COLO668 (cell line): ENCODE measurements around the gene FOXO3B.
"Not testable (repeated sequence)": the region's sequence is repeated elsewhere in the genome, so short reads cannot be mapped to it uniquely, and the experiment has no call there.

Source experiments
- DNase-seq: peaks from one replicate; lab custom pipeline; 2025; ENCODE audit not compliant: unreplicated experiment; lab: John Stamatoyannopoulos, UW

FOXO3B gene

DNA sequence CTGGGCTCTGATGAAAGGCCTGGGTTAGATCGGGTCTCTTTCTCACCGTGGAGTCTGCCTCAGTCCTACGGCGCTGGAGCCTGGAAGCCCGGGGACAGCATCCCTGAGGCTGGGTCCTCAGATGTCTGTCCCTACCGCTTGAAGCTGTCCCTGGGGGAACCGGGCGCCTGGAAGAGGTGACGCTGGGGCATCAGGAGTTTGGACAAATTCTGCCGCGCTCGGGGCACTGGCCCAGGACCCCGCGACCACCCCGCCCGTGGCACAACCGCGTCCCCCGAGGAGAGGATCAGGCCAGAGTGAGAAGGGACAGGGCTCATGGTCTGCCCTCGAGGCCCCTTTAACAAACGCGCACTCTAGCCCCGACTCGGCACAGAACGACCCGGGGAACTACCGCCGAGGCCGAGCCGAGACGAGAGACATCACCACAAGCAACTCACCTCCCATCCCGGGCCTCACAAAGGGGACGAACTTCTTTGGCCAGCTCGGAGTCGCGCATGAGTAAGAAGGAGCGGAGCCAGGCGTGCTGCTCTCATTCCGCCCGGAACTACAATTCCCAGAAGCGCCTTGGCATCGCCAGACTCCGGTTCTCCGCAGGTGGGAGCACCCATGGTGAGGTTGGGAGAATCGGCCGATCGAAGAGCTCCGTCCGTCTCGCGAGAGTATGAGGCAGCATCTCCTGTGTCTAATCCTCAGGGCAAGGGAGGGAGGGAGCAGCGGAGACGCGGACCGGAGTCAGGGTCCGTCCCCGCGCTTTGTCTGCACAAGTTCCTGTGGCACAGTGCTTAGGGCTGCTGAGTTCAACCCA, at the start of gene FOXO3B:
Gene FOXO3B (minus strand): TSS at position 548 of the 805 bp plus-strand sequence. CDS start 663 bp downstream, outside the sequence.
- DNase-seq = peak; percentile 88

DNA sequence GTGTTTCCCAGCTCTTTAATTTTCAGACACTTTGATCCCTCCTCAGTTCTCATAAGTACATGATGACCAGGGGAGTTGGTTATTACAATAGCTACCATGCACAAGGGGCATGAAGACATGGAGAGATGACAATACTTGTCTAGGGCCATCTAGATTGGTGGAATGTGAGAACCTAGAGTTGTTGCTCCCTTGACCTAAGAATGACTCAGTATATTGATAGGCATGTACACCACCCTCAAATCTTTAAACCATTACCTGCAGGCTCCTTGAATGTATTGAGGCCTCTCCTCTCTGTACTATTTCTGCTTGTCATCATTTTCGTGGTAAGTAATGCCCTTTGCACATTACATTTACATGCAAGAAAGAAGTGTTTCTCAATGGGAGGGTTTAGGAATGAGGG, 41.4 kb upstream of the FOXO3B start:
- DNase-seq = not testable (repeated sequence)

DNA sequence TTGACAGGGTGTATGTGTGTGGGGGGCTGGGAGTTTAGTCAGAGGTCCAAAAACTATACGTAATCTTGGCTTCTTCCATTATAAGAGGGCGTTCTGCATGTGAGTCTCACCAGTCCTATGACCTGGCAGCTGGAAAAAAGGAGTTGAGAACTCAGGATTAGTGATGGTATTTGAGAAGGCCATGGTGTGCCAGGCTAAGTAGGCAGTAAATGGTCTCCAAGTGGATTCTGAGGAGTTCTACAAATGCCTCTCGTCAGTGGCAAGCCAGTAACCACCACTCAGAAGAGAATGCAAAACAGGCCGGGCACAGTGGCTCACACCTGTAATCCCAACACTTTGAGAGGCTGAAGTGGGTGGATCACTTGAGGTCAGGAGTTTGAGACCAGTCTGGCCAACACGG, 40.5 kb upstream of the FOXO3B start:
- DNase-seq = not testable (repeated sequence)

DNA sequence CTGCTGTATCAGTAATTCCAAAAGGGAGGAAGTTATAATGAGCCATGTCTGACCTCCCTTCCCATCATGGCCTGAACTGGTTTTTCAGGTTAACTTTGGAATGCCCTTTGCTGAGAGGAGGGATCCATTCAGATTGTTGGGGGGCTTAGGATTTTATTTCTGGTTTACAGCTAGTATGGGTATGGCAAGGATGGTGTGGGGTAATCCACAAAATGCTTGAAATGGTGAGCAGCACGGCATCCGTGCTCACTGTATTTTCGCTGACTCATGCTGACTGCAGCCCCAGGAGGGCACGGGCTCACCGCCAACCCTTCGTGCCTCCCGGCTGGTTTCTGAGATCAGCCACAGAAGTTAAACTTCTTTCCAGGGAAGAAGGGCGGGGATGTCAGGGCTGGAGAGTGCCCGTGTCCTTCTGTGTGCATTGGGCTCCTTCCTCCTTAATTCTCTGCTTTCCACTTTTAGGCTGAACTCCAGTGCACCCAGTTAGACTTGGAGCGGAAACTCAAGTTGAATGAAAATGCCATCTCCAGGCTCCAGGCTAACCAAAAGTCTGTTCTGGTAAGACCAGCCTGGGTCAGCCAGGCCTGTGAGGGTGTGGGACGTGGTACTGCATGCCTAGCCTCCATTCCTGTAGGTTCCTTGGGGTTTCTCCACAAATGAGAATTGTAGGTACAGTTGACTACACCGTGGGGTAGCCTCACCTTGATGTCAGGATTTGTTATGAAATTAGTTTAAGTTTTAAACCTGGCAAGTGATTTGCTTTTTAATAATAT, 39.8 kb upstream of the FOXO3B start:
- not testable (repeated sequence) for DNase-seq

DNA sequence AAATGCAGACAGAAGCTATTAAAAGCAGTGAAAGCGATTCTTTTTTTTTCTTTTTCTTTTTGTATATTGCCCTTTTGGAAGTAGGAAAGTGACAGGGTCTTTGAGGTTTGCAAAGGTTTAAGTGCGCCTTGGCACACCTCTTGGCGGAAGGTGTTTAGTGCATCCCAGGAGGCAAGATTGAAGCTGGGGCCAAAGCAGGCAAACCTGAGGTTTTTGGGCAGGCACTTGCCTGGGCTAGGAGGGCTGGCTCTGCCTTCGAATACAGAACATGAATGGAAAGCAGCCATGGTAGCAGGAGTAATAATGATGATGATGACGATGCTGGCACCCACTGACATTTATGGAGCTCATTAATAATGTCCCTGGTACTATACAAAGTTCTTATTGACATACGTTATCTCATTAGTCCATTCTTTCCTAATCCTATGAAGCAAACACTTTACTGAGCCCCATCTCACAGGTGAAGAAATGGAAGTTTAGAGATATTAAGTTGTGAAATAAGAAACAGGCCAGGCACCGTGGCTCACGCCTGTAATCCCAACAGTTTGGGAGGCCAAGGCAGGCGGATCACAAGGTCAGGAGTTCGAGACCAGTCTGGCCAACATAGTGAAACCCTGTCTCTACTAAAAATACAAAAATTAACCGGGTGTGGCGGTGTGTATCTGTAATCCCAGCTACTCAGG, 37.5 kb upstream of the FOXO3B start:
- DNase-seq = not testable (repeated sequence)

DNA sequence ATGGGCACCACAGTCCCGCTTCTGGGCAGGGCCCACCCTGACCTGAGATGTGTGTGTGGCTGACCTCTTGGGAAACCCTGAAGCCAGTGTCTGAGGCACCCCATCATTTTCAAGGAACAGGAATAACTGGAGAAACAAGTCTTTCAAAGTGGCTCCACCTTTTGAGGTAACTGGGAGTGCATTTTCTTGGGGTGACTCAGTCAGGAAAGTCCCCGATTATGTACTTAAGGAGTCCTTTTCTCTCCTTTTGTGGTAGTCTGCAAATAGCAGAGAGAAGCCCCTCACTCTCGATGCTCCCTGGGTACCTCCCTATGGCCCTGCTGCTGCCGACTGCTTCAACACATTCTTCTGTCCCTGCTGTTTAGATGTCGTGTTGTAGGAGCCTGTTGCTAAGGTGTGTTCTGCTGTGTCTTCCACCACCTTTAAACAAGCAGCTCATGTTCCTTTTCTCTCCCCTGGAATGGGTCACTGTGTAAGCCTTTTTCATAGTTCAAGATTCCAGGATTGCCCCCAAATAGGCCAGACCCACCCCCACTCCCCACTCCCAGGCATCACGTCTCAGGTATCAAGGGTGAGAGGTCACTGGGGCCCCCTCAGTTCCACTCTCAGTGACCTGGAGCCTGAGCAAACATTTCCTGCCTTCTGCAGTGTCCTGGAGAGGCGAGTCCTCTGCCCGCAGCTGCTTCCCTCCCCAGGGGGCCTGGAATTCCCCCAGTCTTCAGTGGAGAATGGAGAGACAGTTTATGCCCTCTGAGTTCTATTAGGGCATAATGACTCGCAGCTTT, 36.7 kb upstream of the FOXO3B start:
- DNase-seq = peak; percentile 60

DNA sequence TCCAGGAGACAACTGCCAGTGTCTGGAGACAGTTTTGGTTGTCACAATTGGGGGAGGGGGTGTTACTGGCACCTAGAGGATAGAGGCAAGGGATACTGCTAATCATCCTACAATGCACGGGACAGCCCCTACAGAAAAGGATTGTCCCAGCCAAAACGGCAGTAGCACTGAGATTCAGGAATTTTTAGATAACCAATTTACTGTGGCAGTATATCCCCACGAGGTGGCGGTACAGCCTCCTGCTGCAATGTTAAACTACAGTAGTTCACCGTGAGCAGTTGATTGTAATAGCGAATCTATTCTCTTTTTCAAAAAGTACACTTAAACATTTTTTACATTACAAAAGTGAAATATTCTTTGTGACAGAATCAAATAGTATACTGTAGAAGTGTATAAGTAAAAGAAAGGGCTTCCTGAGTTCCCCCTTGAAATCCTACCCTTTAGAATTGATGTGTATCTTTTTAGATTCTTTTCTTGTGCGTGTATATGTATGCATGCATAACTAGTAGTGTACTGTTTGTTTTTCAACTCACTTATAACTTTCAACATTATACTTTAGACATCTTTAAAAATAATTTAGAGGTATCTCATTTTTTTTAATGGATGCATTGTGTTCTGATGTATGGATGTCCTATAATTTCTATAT, 30.4 kb upstream of the FOXO3B start:
- peak; percentile 40 for DNase-seq

DNA sequence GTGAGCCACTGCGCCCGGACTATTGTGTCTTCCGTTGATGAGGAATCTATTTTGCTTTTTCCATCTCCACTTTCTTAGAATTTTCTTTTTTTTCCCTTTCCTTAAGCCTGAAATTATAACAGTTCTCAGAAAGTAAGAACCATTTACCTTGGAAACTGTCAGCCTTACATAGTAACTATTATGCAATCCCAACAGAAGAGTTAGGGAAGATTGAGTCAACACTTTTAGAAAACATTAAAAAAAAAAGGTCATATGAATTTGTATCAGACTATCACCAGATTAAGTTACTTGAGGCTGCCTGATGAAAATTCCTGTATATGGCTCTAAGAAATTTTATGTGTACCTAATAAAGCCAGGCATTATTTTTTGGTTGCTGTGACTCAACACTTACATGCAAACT, 26.1 kb upstream of the FOXO3B start:
- DNase-seq = not testable (repeated sequence)

DNA sequence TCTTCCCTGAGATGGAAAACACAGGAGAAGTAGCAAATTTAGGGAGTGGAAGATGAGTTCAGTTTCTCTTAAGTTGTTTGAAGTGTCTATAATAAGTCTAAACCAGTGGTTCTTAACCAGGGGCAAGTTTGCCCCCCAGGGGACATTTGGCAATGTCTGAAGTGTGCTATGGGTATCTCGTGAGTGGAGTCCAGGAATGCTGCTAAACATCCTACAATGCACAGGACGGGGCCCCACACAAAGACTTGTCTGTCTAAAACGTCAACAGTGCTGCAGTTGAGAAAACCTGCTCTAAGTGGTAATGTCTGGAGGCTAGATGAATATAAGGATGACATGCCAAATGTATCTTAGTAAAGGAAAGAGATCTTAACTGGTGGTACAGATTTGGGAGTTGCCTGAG, 23.8 kb upstream of the FOXO3B start:
- DNase-seq = not testable (repeated sequence)

DNA sequence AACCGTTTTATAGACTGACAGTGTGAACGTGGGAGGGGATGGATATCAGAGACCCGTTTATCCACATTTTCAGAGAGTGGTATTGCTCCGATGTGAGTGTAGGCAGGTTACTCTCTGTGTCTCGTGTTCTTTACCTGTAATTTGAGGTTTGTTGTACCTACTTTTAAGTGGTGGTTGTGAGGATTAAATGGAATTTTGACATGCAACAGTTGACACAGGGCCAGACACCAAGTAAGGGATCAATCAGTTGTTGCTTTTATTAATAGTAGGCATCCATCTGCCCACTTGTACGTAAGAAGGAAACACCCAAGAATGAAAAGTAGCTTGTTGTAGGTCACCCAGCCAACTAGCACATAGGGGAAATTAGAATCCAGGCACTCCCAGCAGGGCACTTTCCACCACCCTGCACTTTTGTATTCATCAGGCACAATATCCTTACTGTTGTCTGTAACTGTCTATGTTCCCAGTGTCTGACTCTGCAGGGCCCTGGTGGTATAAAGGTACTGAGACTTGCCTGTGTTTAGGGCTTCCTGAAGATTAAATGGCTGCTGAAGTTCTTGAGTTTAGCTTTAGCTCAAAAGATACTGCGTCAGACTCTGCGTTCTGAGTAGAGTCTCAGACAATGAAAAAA, 16.5 kb upstream of the FOXO3B start:
- not testable (repeated sequence) for DNase-seq

DNA sequence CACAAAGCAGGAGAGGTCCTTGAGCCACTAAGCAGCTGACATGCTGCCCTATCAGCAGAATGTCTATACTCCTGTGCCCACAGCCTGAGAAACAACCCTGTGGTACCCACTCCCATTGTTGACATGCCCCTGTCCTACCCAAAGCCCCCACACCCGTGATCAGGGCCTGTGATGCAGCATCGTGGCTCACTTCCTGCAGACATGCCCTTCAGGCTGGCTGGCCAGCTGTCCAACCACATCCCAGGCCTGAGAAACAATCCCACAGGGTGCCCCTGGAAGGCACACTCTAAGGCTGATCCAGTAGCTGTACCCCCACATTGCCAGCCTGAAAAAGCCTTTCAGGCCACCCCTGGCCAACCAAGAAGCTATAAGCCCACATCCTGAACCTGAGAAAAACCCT, 13.0 kb upstream of the FOXO3B start:
- not testable (repeated sequence) for DNase-seq

DNA sequence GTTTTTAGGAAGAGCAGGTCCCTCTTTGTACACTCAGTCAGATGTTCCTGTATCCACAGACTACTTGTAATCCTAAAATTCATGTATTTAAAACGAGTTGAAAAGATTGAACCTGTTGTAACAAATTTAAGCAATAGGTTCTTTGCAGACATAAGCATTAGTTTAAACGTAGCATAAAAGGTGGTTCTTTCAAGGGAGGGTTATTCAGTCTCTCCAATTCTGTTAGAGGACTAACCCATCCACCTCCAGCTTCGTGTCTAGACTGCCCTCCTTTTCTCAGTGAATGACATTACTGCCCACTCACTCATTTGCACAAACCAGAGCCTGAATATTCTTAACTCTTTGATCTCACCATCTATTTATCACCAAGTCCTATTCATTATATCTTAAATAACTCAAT, 554 bp upstream of the FOXO3B start:
- not testable (repeated sequence) for DNase-seq

DNA sequence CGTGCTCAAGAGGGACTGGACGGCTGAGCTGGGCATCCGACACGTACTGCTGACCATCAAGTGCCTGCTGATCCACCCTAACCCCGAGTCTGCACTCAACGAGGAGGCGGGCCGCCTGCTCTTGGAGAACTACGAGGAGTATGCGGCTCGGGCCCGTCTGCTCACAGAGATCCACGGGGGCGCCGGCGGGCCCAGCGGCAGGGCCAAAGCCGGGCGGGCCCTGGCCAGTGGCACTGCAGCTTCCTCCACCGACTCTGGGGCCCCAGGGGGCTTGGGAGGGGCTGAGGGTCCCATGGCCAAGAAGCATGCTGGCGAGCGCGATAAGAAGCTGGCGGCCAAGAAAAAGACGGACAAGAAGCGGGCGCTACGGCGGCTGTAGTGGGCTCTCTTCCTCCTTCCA, 4.7 kb downstream of the FOXO3B start:
- not testable (repeated sequence) for DNase-seq

DNA sequence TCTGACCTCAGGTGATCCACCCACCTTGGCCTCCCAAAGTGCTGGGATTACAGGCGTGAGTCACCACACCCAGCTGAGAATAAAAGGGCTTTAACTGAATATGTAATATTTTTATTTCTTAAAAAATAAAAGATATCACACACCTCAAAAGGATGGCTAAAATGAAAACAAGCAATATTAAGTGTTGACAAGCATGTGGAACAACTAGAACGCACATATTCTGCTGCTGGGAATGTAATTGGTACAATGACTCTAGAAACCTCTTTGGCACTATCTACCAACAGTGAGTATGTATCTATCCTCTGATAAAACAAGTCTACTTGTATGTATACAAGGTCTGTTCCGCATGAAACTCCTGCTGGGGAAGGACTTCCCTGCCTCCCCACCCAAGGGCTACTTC, 5.2 kb downstream of the FOXO3B start:
- not testable (repeated sequence) for DNase-seq

DNA sequence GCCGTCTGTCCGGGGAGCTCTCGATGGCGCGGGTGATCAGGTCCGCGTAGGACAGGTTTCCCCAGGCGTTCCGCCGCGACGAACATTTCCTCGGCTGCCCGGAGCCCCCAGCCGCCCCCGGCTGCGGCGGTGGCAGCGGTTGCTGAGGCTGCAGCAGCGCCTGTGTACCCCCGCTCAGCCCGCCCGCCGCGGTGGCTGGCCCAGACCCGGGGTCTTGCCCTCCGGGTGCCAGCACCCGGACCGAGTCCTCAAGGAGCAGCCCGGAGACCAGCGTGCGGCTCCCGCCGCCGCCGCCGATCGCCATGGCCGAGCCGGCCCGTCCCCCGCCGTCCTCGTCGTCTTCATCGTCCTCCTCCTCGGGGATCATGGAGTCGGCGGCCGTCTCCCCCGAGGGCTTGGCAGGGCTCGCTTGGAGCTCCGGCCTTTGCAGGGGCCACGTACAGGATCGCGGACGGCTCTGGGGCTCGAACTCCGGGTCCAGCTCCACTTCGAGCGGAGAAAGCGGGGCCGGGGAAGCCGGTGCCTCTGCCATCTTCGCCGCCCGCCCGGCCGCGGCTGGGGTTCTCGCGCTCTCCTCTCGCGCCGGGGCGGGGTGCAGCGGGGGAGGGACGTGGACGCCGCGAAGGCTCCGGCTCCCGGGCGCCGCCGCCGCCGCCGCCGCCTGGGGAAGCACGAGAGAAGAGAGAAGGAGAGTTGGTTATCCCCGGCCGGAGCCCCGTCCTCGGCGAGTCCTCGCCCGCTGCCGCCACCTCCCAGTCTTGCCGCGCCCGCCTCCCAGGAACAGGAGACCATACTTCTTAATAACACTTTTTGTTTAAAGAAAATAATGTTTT, 9.5 kb downstream of the FOXO3B start:
- not testable (repeated sequence) for DNase-seq

DNA sequence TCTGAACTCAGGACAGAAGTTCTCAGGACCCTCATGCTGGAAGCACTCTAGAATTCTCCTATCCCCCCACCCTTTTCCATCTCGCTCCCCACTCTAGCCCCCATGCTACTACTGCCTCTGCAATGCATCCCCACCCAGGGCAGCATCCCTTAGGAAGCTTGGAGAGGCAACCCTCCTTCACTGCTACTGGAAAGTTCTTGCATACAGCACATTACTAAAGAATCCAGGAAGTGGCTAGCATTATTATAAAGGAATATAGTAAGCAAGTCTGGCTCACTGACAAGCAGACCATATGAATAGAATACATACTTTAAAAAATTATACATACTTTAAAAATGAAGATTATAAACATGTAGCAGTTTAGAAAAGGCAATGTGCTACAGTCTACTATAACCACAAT, 13.5 kb downstream of the FOXO3B start:
- not testable (repeated sequence) for DNase-seq

DNA sequence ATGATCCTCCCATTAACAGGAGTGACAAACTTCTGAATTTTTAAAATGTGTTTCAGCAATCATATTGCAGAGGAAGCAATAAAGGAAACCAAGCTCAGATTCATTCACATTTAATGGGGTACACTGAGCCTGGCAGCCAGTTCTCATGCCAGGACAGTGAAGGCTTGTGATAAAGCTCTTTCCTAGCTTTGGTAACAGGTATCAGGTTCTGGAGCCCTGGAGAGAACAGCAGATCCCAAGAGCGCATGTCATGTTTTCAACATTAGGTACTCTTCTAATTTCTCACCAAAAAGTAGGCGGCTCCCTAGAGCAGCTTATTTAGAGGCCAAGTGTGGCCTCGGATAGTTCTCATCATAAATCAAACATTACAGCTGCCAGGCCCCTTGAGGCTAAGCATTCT, 14.6 kb downstream of the FOXO3B start:
- not testable (repeated sequence) for DNase-seq

DNA sequence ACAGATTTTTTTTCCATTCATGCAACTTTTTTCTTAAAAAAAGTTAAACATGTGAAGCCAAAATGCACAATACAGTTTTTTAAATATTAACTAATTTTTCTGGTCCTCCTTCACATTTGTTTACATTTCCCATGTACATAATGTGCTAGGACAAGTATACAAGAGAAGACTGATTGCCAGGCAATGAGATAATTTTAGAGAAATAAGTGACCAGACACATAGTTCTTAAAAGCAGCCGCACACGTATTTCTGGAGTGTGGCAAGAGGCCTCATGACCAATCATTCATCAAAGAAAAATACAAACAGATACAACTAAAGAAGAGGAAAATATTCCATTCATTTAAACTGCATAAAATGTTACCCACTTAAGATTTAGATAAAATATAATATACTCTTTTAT, 15.8 kb downstream of the FOXO3B start:
- not testable (repeated sequence) for DNase-seq
